Neural progenitor cell (in vitro differentiated cells): ENCODE data around the gene USP10.

ENCODE experiments used
- EZH2 ChIP-seq: fragments of 200-600 bp; sonication (generic); IDR thresholded peaks from 2 replicates; pipeline ENCODE4 v1.6.1; 2017; ENCODE audit warnings: antibody characterized with exemption, mild to moderate bottlenecking, moderate library complexity
- EZH2phosphoT487 ChIP-seq: fragments of 200-600 bp; sonication (generic); IDR thresholded peaks from 2 replicates; pipeline ENCODE4 v1.6.1; 2017; ENCODE audit warnings: antibody characterized with exemption
- TF ChIP-seq, protein P1 (sequence below): fragments of 200-600 bp; sonication (generic); IDR thresholded peaks from 2 replicates; pipeline ENCODE4 v1.5.1; 2017; ENCODE audit warnings: antibody characterized with exemption, mild to moderate bottlenecking

DNA sequence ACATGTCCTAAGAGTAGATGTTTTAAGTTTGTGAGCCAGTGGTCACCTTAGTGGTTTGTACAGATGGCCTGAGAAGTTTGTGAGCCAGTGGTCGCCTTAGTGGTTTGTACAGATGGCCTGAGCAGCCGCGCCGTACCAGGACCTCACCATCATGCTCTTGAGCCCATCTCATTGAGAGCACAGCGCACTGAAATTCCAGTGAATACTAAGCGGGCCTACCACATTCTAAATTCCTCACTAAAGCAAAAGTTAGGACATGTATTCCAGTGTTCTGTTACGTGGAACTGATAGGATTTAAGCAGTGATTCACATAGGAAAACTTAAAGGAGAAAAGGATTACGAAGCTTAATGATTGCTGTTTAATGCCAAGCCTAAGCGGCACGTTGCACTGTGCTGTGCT, 3.9 kb downstream of the USP10 start:
- TF ChIP-seq, protein P1, sequence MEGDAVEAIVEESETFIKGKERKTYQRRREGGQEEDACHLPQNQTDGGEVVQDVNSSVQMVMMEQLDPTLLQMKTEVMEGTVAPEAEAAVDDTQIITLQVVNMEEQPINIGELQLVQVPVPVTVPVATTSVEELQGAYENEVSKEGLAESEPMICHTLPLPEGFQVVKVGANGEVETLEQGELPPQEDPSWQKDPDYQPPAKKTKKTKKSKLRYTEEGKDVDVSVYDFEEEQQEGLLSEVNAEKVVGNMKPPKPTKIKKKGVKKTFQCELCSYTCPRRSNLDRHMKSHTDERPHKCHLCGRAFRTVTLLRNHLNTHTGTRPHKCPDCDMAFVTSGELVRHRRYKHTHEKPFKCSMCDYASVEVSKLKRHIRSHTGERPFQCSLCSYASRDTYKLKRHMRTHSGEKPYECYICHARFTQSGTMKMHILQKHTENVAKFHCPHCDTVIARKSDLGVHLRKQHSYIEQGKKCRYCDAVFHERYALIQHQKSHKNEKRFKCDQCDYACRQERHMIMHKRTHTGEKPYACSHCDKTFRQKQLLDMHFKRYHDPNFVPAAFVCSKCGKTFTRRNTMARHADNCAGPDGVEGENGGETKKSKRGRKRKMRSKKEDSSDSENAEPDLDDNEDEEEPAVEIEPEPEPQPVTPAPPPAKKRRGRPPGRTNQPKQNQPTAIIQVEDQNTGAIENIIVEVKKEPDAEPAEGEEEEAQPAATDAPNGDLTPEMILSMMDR = no peak
- no peak for TF ChIP-seq EZH2phosphoT487
- TF ChIP-seq EZH2 = no peak
